NCI-H146 treated with DMSO at 0.1 percent for 48 hours (cell line): ENCODE data around the gene NDUFA7.
"Not testable (repeated sequence)": the region's sequence is repeated elsewhere in the genome, so short reads cannot be mapped to it uniquely, and the experiment has no call there.

ENCODE experiments used
- DNase-seq: peaks from one replicate; lab custom pipeline; 2025; ENCODE audit not compliant: unreplicated experiment; lab: John Stamatoyannopoulos, UW

Gene NDUFA7

DNA sequence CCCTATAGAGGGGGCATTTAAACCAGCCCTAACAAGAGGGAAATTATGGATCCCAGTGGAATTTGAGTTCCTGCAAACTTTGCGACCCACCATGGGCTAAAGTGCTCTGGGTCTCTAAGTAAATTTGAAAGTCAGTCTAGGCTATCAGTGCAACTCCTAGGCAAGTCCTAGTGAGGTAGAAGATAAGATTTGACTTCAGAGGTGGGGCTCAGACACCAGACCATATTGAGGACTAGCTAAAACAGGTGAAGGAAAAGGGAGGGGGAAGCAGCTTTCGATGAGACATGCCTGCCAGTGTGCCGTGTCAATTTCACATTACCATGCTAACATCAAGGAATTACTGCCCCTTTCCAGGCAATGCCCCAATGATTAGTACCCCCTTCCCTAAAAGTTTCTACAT is 51.5 kb downstream of the NDUFA7 start:
- DNase-seq: no peak

DNA sequence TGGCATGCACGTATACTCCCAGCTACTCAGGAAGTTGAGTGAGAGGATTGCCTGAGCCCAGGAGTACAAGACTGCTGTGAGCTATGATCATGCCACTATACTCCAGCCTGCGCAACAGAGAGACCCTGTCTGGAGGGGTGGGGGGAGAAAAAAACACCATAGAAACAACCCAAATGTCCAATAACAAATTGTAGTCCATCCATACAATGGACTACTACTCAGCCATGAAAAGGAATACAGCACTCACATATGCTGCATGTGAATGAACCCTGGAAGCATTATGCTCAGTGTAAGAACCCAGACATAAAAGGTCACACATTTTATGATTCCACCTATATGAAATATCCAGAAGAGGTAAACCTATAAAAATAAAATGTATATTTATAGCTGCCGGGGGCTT is 55.3 kb downstream of the NDUFA7 start:
- DNase-seq: no peak

GRCh38 chr19:8264248-8264647 is 56.9 kb downstream of the NDUFA7 start:
- not testable (repeated sequence) for DNase-seq

GRCh38 chr19:8262431-8262830 is 58.7 kb downstream of the NDUFA7 start:
- no peak for DNase-seq

- no peak for DNase-seq
These were observed 59.3 kb downstream of the NDUFA7 start for GRCh38 chr19:8261881-8262280.

DNA sequence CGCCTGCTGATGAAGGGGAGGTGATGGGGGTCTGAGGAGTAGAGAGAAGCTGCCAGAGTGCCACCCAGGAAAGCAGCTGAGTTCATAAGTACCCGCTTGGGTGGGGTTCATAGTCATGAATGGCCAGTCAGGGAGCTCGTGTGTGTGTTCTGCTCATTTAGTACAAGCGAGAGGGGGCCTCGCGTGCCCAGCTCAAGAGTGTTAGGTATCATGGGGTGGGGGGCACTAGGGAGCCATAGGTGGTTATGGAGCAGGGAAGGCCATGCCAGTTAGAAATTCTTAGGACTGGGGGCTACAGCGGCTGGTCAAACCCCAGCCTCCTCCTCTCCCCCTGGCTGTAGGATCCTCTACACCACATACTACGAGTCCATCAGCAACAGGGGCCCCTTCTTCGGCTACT is 59.8 kb downstream of the NDUFA7 start:
- no peak for DNase-seq
